HCT116 (cell line): ENCODE results near the gene KLHL22. TPM values are rescaled to one million over a fixed set of nuclear protein-coding genes. Genes with fewer than 3 reads are reported as not detected.

Experiments used
- ATAC-seq: fragments of 200-7000 bp; cut with Tn5 transposase; 2 replicates; pipeline ENCODE4 v1.9.1; 2020; ENCODE audit warnings: mild to moderate bottlenecking, moderate library complexity
- BruUV-seq: library from RNA; stranded (reverse); fragments of 400-500 nt; replicated peaks from 2 replicates; lab custom pipeline; 2021; lab: Mats Ljungman, UMichigan
- CTCF ChIA-PET: fragments of 300-600 bp; sonication (Branson Sonifier 250); formaldehyde crosslinking; loops from one replicate; lab custom pipeline; 2021; ENCODE audit warnings: antibody characterized with exemption; lab: Charles Lee
- POLR2A ChIA-PET: fragments of 300-600, 350-600 bp; sonication (Branson Sonifier 250); formaldehyde crosslinking; loops from one replicate; lab custom pipeline; 2021; ENCODE audit warnings: antibody characterized with exemption; lab: Charles Lee
- RAD21 ChIA-PET, 2 experiments: fragments of 300-600 bp; sonication (Branson Sonifier 250); formaldehyde crosslinking; loops; one replicate each; lab custom pipeline; 2023; ENCODE audit warnings: low total read pairs in 2 of 2; ENCODE audit not compliant: uncharacterized antibody in 2 of 2, unreplicated experiment in 2 of 2, low non-redundant PET in 1 of 2; lab: Charles Lee
- DNase-seq: peaks from one replicate; pipeline ENCODE4 v3.0.0-alpha.2; 2010; ENCODE audit warnings: low read depth, low spot score
- H2AFZ ChIP-seq: fragments of 200-600 bp; shearing (Covaris generic), sonication (generic); 2 replicates; pipeline ENCODE4 v1.6.1; 2017; ENCODE audit warnings: low read depth, mixed run types, mixed read lengths, antibody characterized with exemption, low read length; ENCODE audit not compliant: poor library complexity, severe bottlenecking
- H3K27ac ChIP-seq: 2 replicates; pipeline ENCODE4 v1.5.1; 2012; ENCODE audit warnings: low read depth, low read length
- H3K27me3 ChIP-seq: fragments of 200-600 bp; sonication (generic); 2 replicates; pipeline ENCODE4 v1.6.1; 2016; ENCODE audit warnings: mixed run types, low read length, mixed read lengths; ENCODE audit not compliant: insufficient read depth
- H3K36me3 ChIP-seq, 2 experiments: fragments of 200-500 bp in 1 of 2; fragments of 200-600 bp in 1 of 2; sonication (Bioruptor generic) in 1 of 2; sonication (generic) in 1 of 2; 2 replicates each; pipeline versions ENCODE4 v1.5.1 to v1.6.1; 2014 to 2016; ENCODE audit warnings: low read length in 2 of 2, inconsistent platforms in 1 of 2, mixed read lengths in 1 of 2, mixed run types in 1 of 2; ENCODE audit not compliant: insufficient read depth in 2 of 2, control insufficient read depth in 1 of 2
- H3K4me1 ChIP-seq, 2 experiments: fragments of 200-600 bp in 1 of 2; sonication (generic) in 1 of 2; 2 replicates each; pipeline versions ENCODE4 v1.5.1 to v1.6.1; 2012 to 2017; ENCODE audit warnings: low read length in 2 of 2, inconsistent platforms in 1 of 2, mild to moderate bottlenecking in 1 of 2, mixed read lengths in 1 of 2, mixed run types in 1 of 2, moderate library complexity in 1 of 2; ENCODE audit not compliant: insufficient read depth in 2 of 2, control insufficient read depth in 1 of 2
- H3K4me2 ChIP-seq: fragments of 200-600 bp; sonication (generic); 2 replicates; pipeline ENCODE4 v1.6.1; 2017; ENCODE audit warnings: mixed run types, low read length, mixed read lengths
- H3K4me3 ChIP-seq, 2 experiments: fragments of 200-600 bp in 1 of 2; sonication (generic) in 1 of 2; replicated peaks in 1 of 2; 2 replicates each; pipeline ENCODE4 v1.5.1; 2011 to 2016; ENCODE audit warnings: low read length in 2 of 2, control low read depth in 1 of 2, low read depth in 1 of 2, mild to moderate bottlenecking in 1 of 2, mixed read lengths in 1 of 2, mixed run types in 1 of 2
- H3K79me2 ChIP-seq: fragments of 200-600 bp; sonication (generic); 2 replicates; pipeline ENCODE4 v1.6.1; 2017; ENCODE audit warnings: mild to moderate bottlenecking, mixed run types, low read length, moderate library complexity, mixed read lengths; ENCODE audit not compliant: insufficient read depth
- H3K9ac ChIP-seq: fragments of 200-600 bp; sonication (generic); 2 replicates; pipeline ENCODE4 v1.6.1; 2016; ENCODE audit warnings: low read length, mixed read lengths
- H3K9me2 ChIP-seq: fragments of 200-600 bp; sonication (generic), shearing (Covaris generic); 2 replicates; pipeline ENCODE4 v1.6.1; 2017; ENCODE audit warnings: mixed run types, mild to moderate bottlenecking, moderate library complexity; ENCODE audit not compliant: insufficient read depth
- H3K9me3 ChIP-seq, 2 experiments: fragments of 200-500 bp in 1 of 2; fragments of 200-600 bp in 1 of 2; sonication (Bioruptor generic) in 1 of 2; sonication (generic) in 1 of 2; 2 replicates each; pipeline ENCODE4 v1.6.1; 2014 to 2017; ENCODE audit warnings: low read length in 2 of 2, mixed read lengths in 2 of 2, inconsistent platforms in 1 of 2, low read depth in 1 of 2, mild to moderate bottlenecking in 1 of 2, mixed run types in 1 of 2, moderate library complexity in 1 of 2; ENCODE audit not compliant: control insufficient read depth in 1 of 2, insufficient read depth in 1 of 2
- H4K20me1 ChIP-seq: fragments of 200-600 bp; sonication (generic), shearing (Covaris generic); 2 replicates; pipeline ENCODE4 v1.6.1; 2017; ENCODE audit warnings: mixed run types, mild to moderate bottlenecking, moderate library complexity; ENCODE audit not compliant: insufficient read depth
- ATF3 ChIP-seq: IDR thresholded peaks from 2 replicates; pipeline ENCODE4 v1.6.1; 2012
- CEBPB ChIP-seq: IDR thresholded peaks from 2 replicates; pipeline ENCODE4 v1.6.1; 2012; ENCODE audit warnings: low read depth
- CTCF ChIP-seq, 3 experiments: fragments of 200-600 bp in 1 of 3; sonication (generic) in 1 of 3; IDR thresholded peaks in 2 of 3; conservative IDR thresholded peaks in 1 of 3; 2 replicates each; pipeline ENCODE4 v1.5.1; 2012 to 2017; ENCODE audit warnings: low read depth in 2 of 3, low read length in 2 of 3, antibody characterized with exemption in 1 of 3, borderline replicate concordance in 1 of 3, control low read depth in 1 of 3, mild to moderate bottlenecking in 1 of 3, mixed read lengths in 1 of 3, mixed run types in 1 of 3, moderate library complexity in 1 of 3; ENCODE audit not compliant: insufficient read depth in 1 of 3
- EGR1 ChIP-seq: IDR thresholded peaks from 2 replicates; pipeline ENCODE4 v1.6.1; 2012; ENCODE audit warnings: low read depth
- ELF1 ChIP-seq: IDR thresholded peaks from 2 replicates; pipeline ENCODE4 v1.6.1; 2012; ENCODE audit warnings: low read depth, borderline replicate concordance
- EZH2 ChIP-seq: fragments of 200-600 bp; sonication (generic); IDR thresholded peaks from 2 replicates; pipeline ENCODE4 v1.6.1; 2017; ENCODE audit warnings: antibody characterized with exemption, mixed run types
- EZH2phosphoT487 ChIP-seq: fragments of 200-600 bp; IDR thresholded peaks from 2 replicates; pipeline ENCODE4 v1.6.1; 2018; ENCODE audit warnings: antibody characterized with exemption, borderline replicate concordance
- FOSL1 ChIP-seq: IDR thresholded peaks from 2 replicates; pipeline ENCODE4 v1.6.1; 2012; ENCODE audit warnings: low read depth
- JUND ChIP-seq: IDR thresholded peaks from 2 replicates; pipeline ENCODE4 v1.6.1; 2012
- MAX ChIP-seq: IDR thresholded peaks from 2 replicates; pipeline ENCODE4 v1.6.1; 2012
- POLR2AphosphoS5 ChIP-seq: IDR thresholded peaks from 2 replicates; pipeline ENCODE4 v1.6.1; 2011; ENCODE audit warnings: mild to moderate bottlenecking, low read depth, low read length, moderate library complexity
- RAD21 ChIP-seq: IDR thresholded peaks from 2 replicates; pipeline ENCODE4 v1.6.1; 2012; ENCODE audit warnings: low read depth, mild to moderate bottlenecking
- SP1 ChIP-seq: IDR thresholded peaks from 2 replicates; pipeline ENCODE4 v1.6.1; 2012; ENCODE audit warnings: low read depth
- SRF ChIP-seq: IDR thresholded peaks from 2 replicates; pipeline ENCODE4 v1.6.1; 2012; ENCODE audit warnings: low read depth
- YY1 ChIP-seq: IDR thresholded peaks from 2 replicates; pipeline ENCODE4 v1.6.1; 2011; ENCODE audit warnings: low read length, low read depth, moderate library complexity, mild to moderate bottlenecking; ENCODE audit not compliant: insufficient replicate concordance; ENCODE audit errors: extremely low read depth
- ZBTB33 ChIP-seq: IDR thresholded peaks from 2 replicates; pipeline ENCODE4 v1.6.1; 2011; ENCODE audit warnings: mild to moderate bottlenecking, low read length, moderate library complexity; ENCODE audit not compliant: insufficient replicate concordance; ENCODE audit errors: extremely low read depth
- ZFX ChIP-seq: fragments of 450-650 bp; IDR thresholded peaks from 2 replicates; pipeline ENCODE4 v1.6.1; 2017
- ZNF274 ChIP-seq: fragments of 200-500 bp; sonication (Bioruptor generic); IDR thresholded peaks from 2 replicates; pipeline ENCODE4 v1.6.1; 2014; ENCODE audit warnings: mild to moderate bottlenecking, low read depth, low read length, inconsistent platforms
- intact Hi-C: fragments of 100-400 bp; cut with micrococcal nuclease; formaldehyde crosslinking; loops from 2 replicates; pipeline ENCODE4 v1.10.0; 2022
- total RNA-seq: library from RNA; stranded (reverse); gene quantifications from one replicate; pipeline ENCODE4 v1.2.1, GENCODE V29; 2021; ENCODE audit not compliant: unreplicated experiment

The KLHL22 gene
- total RNA-seq, 1 experiment from 2014 or later, result 16.4 TPM

- TF ChIP-seq CTCF (IDR thresholded peaks at IDR 0.05 in 2 of 3, conservative IDR thresholded peaks at IDR 0.05 in 1 of 3; ENCODE audit: borderline replicate concordance in 1 of 3, insufficient read depth in 1 of 3, low read depth in 2 of 3, low read length in 2 of 3) (no peak), POLR2AphosphoS5 (no peak), SRF (no peak)
These were observed 7.9 kb downstream of the KLHL22 start (continued) for GRCh38 chr22:20487715-20488114.

GRCh38 chr22:20486229-20486628, 9.4 kb downstream of the KLHL22 start:
- Histone ChIP-seq H4K20me1 (no peaks in the 10 kb centered on the region), H3K27ac (no peak overlapping the region), H3K4me1 (no peaks in the 10 kb centered on the region), H3K36me3 (no peaks in the 10 kb centered on the region), H3K27me3 (no peaks in the 10 kb centered on the region), H3K9me3 (no peaks in the 10 kb centered on the region), H3K4me3 (no peak overlapping the region), H3K9me2 (no peaks in the 10 kb centered on the region), H3K79me2 (no peaks in the 10 kb centered on the region), H3K9ac (no peak overlapping the region), H3K4me2 (no peak overlapping the region), H2AFZ (no peak overlapping the region)
- no peak for DNase-seq
- no TSS peak for BruUV-seq
- ChIA-PET RAD21 (no interaction called here), POLR2A (no interaction called here), CTCF (no interaction called here)
- TF ChIP-seq ZBTB33 (no peak), FOSL1 (no peak), YY1 (no peak), EZH2 (no peak), EGR1 (no peak), CTCF (IDR thresholded peaks at IDR 0.05 in 2 of 3, conservative IDR thresholded peaks at IDR 0.05 in 1 of 3; ENCODE audit: borderline replicate concordance in 1 of 3, insufficient read depth in 1 of 3, low read depth in 2 of 3, low read length in 2 of 3) (no peak), SP1 (no peak), ELF1 (no peak), MAX (no peak), CEBPB (no peak), EZH2phosphoT487 (no peak), ZNF274 (no peak), ATF3 (no peak), RAD21 (no peak), JUND (no peak), ZFX (no peak), SRF (no peak)
- no peak for ATAC-seq
- intact Hi-C loops, result no loop called here
